GM18517 (cell line): ENCODE results near the gene CTU2.

ENCODE experiments used
- ATAC-seq: cut with Tn5 transposase; IDR thresholded peaks from one replicate; pipeline ENCODE4 v1.9.1; 2021; ENCODE audit warnings: mild to moderate bottlenecking, moderate library complexity; ENCODE audit not compliant: unreplicated experiment

The CTU2 gene

DNA sequence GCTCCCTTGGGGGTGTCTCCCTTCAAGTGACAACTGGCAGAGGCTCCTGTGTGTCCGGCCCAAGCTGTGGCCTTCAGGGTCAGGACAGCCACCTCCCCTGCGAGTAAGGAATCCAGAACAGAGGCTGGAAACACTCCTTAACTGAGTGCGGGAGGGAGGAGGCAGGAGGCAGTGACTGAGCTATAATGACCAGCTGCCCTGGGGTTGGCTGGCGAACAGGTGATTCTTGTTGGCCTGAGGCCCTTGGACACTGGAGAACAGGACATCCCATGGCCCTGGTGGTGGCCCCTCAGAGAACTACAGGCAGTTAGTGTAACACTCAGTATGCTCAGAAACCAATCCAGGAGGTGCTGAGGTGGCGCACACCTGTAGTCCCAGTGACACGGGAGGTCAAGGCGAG, 10.6 kb upstream of the CTU2 start:
- no peak for ATAC-seq

DNA sequence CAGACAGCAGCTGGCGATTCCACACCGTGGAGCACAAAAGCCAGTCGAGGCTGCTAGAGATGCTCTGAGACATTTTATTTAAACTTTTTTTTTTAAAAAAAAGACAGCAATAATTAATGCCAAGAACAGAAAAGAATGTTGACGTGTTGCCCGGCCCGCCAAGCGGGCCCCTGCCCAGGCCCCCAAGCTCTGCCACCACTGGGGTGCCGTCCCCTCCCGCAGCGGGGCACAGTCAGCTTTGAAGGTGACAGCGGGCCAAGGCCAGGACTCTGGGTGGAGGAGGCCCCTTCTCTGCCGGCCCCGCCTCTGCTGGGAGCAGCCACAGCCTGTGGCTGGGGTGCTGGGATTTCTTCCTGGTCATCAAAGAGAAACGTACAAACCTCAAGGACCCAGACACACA, 9.9 kb upstream of the CTU2 start:
- no peak for ATAC-seq

DNA sequence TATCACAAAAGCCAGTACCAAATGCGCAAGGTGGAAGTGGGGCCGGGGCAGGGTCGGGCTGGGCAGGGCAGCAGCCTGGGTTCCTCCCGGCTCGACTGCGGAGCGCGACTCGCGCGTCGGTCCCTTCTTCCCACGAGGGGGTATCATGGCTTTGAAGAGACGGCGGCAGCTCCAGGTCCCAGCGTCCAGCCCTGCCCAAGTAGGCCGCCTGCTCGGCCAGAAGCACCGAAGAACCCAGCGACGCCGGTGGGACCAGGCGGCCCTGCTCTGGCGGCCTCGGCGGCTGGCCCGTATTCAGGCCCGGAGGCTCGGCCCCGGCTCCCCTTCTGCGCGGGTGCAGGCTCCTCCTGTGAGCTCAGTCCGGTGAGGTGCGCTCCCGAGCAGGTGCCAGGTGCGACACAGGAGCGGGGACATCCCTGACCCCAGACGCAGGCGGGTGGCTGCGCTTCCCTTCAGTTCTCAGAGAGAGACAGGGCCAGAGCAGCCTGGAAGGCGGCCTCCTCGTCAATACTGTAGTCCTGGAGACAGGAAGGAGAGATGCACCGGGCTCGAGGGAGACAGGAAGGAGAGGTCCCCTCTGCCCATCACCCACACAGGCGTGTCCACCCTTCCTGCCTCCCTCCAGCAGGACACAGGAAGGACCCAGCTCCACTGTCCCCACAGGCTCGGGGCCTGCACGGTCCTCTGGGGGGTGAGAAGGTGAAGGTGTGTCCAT, 9.0 kb upstream of the CTU2 start:
- ATAC-seq: no peak

DNA sequence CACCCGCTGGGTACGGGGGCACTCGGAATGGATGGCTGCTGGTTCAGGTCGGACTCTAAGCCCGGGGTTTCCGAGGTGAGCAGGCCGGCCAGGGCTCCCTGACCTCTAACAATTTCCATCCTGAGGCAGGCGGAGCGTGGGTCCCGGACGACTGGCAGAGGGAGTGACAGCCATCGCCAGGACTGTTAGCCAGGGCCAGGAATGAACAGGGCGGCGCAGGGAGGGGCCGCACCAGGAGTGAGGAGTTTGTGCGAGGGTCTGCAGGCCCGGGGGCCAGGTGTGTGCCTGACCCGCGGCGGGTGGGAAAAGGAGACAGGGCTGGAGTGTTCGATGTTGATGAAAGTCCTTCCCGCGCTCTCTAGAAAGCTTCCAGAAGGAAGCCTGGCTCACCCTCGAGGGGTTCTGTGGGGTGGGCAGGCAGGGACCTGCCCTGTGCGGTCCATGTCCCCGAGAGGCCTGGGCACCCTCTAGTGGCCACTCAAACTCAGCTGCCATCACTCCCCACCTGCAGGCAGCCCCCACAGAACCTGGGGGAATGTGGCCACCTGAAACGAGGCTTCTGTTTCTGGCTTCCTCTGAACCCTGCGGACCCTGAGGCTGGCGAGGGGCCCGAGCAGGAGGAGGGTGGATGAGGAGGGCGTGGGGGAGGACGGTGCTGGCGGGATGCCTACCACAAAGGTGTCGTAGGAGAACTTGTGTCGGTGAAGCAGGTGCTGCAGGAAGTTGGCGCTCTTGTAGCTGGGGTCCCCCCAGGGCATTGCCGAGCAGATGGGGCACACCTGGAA, 8.3 kb upstream of the CTU2 start:
- no peak for ATAC-seq

DNA sequence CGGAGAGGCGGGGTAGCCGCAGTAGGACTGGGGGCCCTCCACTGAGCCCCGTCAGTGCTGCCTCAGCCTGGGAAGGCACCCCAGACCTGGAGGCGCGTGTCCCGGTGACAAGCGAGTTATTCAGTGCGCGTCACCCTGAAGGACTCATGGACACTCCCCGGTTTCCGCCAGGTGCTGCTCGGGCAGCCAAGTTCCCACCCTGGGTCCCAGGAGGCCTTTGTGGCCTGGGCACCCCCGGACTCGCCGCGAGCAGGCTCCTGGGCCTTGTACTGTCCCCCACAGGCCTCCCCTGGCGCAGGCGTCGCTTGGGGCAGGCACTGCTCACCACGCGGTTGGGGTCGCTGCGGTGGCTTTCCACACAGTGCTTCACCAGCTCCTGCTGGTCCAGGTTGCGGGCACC, 7.7 kb upstream of the CTU2 start:
- no peak for ATAC-seq

DNA sequence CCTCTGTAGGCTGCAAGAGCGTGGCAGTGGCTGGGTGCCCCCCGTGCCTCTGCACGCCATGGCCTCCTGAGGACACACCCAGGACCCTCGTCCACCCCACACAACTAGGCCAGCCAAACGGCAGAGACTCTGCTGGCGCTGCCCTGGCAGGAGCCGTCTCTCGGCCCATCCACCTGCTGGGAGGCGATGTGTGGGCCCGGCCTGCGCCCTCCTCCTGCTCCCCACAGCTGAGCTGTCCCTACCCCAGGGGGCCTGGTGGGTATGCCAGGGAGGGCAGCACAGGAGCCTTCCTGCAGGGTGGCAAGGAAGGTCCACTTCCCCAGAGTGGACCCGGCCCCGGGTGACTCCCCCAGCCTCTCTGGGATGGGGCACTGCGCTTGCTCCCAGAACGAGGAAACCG, 7.1 kb upstream of the CTU2 start:
- ATAC-seq: no peak

DNA sequence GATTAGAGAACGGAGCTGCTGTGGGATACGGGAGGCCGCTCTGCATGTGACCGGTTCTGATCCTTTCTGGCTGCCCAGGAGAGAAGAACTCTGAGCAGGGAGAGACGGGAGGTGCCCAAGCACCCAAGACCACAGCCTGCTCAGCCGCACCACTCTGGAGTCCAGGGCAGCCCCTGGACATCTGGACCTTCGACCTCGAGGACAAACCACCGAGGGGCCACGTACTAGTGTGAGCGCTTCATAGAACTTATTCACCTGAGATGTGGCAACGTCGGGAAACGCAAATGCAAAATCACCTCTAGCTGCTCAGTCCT, 6.0 kb upstream of the CTU2 start:
- no peak for ATAC-seq

DNA sequence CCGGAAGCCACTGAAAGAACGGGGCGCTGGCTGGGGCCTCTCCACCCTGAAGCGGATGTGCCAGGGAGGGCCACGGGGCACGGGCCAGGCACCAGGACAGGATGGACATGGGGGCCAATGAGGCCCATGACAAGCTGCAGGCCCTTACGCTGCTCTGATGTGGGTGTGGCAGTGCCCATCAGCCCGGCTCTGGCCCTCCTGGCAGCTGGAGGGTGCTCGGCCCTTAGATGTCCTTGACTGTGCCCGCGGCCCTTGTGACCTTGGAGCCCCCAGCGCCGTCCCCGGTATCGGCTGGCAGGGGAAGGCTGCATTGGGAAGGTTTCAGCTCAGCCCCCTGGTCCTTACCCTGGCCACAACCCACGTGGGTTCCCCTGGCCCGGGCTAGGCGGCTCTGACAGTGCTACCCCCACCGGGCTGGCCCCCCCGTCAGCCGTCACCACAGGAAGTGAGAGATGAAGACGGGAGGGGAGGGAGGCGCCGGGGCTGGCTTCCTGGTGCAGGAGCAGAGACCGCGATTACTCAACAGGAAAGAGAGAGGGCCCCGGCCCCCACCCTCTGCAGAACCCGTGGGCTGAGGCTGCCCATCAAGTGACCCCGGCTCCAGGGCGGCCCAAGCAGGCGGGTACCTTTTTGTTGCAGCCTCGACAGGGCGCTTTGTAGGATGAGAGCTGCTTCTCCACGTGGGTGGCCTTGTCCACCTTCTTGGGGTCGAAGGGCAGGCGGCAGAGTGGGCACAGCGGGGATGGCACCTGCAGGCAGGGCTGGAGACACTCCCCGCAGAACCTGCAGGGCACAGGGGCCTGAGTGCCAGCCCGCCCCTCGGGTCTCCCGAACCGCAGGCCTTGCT, 5.4 kb upstream of the CTU2 start:
- ATAC-seq: peak; percentile 46

DNA sequence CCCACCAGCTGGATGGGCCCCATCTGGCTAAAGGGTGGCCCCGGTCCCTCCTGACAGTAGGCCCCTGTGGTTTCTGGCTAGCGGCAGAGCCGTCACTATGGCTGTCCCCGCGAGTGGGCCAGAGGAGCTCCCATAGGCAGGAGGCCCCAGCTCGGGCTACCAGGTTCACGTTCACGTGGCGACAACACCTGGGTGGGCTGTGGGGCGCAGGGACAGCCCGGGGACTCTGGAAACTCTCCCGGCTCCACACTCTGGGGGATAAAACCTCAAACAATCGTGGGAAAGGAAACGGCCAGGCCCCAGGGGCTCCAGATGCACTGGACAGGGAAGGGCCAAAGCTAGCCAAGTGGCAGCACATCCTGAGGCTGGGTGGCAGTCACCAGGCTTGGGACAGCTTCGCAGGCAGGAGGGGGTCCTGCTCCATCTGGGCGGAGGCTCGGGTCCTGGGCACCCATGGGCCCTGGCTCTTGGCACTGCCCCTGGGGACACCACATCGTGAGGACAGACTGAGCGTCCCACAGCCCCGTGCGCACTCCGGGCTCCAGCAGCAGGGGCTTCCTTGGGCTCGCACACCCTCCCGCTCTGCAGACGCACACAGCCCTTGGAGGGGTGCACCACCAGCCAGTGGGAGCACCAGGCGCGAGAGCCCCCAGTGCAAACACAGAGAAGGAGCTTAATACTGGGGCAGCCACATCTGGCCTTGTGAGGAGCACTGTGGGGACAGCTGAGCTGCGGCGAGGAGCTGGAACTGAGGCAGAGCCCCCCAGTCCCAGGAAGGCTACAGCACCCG, 4.5 kb upstream of the CTU2 start:
- ATAC-seq: no peak

DNA sequence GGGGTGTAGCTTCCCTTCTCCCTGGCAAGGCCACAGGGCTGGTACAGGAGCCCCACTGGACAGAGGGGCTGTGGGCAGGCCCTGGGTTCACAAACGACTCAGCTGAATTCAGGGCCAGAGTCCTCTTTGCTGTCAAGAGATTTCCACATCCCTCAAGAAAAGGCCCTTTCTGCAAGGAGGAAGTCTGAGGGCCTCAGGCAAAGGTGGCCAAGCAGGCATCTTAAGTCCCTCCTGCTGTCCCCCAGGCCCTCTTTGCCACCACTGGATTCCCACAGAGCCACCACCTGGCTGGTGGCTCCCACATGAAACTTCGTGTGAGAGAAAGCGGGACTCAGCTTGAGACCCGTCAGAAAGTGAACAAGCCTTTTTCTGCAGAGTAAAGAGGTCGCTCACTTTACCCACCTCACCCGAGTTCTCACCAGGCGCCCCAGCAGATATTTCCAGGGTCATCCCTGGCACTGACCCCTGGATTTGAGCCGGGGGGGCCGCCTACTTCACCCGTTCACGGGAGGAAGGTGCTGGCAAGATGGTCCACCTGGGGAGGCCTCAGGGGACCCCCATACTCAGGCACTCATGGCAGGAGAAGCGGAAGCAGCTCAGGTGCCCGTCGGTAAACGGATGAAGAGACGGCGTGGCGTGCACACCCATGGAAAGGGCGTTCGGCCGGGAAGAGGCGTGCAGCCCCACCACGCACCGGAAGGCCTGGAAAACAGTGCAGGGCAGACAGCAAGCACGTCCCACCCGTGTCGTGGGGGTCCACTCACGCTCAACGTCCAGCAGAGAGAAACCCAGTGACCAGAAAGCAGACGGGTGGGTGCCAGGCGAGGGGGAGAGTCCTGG, 3.7 kb upstream of the CTU2 start:
- ATAC-seq: no peak

DNA sequence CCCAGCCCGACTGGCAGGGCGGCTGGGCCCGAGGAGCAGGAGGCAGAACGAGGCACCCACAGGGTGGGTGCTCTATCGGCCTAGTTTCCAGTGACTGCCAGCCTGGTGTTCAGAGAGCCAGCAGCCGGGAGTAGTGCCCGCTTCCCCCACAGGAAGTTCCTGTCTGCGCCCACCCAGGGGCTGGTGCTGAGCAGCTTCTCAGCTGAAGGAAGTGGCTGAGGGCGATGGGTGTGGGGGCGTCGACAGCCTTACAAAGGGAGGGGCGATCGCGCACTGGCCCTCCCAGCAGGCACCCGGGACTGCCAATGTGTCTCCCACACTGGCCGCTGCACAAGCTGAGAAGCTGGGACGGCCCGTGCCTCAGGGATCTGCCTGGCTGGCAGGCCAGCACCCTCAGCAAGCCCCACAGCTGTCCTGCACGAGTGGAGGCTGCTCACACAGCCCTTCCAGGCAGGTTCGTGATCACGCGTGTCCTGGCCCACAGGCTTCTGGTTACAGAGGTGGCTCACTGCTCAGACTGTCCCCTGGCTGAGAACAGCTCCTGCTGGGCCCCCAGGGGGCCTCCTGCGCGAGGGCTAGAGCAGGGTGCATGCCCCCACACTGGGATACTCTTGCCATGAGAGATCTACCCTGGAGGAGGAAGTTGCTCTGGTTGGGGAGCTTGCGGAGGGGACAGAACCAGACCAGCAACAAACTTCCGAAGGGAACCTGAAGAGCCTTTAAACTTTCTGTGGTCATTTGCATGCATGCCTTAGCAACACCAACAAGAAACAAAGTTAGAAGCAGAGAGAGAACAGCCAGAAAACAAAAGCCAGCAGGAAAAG, 2.6 kb upstream of the CTU2 start:
- no peak for ATAC-seq

DNA sequence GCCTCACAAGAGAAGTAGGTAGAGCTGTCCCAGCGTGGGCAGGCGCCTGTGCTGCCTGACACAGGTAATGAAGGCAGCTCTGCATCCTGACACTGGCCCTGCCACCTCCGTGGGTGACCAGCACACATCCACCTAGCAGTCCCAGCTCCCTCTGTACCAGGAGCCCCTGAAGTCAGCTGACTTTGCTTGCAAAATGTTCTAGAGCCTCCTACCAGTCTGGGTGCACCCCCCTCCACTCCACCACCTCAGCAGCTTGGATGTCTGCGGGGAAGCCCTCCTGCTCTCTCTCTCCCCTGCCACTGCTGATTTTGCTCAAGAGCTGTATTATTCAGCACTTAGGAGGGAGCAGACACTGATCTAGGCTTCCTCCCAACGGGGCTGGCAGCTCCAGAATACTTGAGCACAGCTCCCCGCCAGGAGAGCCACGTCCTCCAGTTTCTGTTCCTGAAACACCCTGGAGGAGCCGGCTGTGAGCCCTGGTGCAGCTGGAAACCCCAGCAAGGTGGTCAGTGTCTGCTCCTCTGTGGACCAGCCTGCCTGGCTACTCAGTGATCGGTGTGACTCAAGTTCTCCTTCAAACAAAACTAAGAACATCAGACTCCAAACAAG, 1.1 kb upstream of the CTU2 start:
- ATAC-seq: no peak

DNA sequence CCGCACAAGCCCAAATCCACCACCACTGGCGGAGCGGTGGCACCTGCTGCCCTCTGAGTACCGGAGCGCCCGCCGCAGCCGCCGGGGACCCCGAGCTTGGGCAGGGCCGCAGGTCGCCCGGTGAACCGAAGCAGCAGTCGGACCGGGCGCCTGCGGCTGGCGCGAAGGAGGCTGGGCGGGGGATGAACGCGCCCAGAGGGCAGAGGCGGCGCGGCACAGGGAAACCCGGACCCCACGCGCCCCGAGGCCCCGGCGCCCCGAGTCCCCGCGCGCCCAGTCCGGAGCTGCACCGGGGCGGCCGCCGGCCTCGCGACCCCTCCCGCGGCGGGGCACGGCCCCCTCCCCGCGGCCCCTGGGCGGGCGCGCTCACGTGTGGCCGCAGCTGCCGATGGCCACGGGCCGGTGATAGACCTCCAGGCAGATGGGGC, 488 bp upstream of the CTU2 start:
- peak; percentile 28 for ATAC-seq

DNA sequence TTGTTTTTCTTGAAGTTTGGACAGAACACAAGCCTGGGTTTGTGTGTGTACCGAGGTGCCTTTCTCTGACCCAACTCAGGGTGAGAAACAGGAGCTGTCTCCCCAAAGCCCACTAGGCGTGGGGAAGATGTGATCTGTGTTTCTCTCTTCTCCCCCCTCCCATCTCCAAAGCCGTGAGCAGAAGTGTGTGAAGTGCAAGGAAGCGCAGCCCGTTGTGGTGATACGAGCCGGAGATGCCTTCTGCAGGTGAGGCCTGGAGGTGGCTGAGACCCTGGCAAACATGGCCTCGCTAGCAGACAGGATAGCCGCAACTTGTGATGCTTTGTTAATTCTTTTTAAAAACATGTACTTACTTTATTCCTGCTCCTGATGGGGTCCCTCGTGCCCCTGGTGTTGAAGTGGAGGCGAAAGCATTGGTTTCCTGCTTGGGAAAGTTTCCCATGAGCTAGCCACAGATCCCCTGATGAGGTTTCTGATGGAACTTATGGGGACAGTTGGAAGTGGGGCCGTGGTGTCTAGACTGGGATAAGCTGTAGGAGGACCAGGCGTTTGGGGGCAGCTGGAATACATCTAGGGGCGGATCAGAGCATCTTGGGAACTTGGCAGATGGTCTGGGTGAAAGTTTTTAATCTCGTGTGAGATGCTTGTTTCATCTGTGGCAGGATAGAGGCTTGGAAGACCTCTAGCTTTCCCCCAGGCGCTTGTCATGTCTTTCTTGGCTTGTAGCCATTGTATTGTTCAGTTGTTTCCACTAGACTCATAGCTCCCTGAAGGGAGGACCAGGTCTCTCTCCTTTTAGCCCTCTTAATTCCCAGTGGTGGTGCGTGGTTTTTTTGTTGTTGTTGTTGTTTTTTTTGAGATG, 893 bp downstream of the CTU2 start:
- no peak for ATAC-seq

DNA sequence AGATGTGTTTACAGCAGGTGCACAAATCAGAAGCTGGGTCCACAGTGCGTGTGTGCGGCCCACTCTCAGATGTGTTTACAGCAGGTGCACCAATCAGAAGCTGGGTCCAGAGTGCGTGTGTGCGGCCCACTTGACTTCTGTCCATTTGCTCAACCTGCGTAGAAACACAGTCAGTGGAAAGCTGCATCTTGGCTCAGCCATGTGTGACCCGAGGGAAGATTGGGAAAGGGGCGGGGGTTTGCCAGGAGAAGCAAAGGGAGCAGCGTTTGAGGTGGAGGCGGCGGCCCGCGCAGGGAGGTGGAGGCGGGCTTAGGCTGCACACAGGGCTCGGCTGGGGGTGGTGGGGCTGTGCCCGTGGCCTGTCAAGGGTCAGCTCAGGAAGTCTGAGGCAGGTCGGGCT, 4.3 kb downstream of the CTU2 start:
- ATAC-seq: no peak

DNA sequence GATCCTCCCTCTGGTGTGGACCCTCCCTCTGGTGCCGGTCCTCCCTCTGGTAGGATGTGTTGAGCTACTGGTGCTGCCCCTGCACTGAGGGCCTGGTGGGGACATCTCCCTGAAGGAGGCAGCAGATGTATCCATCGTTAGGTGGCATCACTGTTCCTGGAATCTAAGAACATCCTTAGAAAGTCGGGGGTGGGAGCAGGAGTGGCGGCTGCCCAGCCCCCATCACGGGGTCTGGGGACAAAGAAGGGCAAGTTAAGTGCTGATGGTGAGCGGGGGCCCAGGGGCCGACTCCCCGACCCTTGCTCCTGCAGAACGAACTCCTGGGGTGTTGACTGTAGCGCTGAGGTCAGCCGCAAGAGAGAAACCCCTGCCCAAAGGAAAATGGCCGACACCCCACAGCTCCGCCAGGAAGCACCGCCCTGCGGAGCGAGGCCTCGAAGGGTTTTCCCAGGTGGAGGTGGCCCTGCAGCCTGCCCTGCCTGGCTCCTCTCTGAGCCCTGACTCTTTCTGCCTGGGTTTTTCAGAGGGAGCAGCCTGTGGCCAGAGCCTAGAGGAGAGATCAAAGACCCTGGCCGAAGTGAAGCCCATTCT, 5.5 kb downstream of the CTU2 start:
- ATAC-seq: no peak

DNA sequence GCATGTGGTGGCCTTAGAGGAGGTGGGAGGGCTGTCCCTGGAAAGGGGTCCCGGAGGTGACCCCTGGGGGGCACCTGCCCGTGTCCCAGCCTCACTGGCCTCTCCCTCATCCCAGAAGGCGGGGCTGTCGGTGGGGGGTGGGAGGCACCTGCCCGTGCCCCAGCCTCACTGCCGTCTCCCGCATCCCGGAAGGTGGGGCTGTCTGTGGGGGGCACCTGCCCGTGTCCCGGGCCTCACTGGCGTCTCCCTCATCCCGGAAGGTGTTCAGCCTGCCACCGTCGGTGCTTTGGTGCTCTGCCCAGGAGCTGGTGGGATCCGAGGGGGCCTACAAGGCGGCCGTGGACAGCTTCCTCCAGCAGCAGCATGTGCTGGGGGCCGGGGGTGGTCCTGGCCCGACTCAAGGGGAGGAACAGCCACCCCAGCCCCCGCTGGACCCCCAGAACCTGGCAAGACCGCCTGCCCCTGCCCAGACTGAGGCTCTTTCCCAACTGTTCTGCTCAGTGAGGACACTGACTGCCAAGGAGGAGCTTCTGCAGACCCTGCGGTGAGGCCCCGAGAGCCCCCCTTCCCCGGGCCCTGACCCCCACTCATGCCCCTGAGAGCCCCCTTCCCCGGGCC, 6.2 kb downstream of the CTU2 start:
- ATAC-seq: no peak
